ENCODE measurements around the gene FXR2. TPM values are rescaled to one million over a fixed set of nuclear protein-coding genes. Genes with fewer than 3 reads are reported as not detected.

Gene FXR2
- total RNA-seq, 4 donors from 2014 or later: 6.2 to 37.8 (median 20.1) TPM

DNA sequence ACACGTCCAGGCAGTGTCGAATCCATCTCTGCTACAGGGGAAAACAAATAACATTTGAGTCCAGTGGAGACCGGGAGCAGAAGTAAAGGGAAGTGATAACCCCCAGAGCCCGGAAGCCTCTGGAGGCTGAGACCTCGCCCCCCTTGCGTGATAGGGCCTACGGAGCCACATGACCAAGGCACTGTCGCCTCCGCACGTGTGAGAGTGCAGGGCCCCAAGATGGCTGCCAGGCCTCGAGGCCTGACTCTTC lies 42.4 kb downstream of the FXR2 start:
- Histone ChIP-seq H3K27me3 (no peaks in the 10 kb centered on the region), H3K36me3 (no peaks in the 10 kb centered on the region)
- intact Hi-C loops (cut with DNase I; ENCODE audit: low total_unique reads): no loop called here

DNA sequence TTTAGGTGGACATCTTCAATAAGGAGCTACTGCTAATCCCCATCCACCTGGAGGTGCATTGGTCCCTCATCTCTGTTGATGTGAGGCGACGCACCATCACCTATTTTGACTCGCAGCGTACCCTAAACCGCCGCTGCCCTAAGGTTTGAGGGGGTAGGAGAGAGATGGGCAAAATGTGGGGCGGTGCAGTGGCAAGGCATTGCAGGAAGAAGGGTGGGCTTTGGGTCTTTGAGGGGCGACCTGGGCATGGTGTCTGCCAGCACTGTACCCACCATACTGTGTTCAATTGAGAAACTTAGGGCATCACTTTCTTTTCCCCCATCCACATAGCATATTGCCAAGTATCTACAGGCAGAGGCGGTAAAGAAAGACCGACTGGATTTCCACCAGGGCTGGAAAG lies 44.3 kb downstream of the FXR2 start:
- no peak for TF ChIP-seq POLR2A (IDR thresholded peaks at IDR 0.05)
- TF ChIP-seq, protein P1, sequence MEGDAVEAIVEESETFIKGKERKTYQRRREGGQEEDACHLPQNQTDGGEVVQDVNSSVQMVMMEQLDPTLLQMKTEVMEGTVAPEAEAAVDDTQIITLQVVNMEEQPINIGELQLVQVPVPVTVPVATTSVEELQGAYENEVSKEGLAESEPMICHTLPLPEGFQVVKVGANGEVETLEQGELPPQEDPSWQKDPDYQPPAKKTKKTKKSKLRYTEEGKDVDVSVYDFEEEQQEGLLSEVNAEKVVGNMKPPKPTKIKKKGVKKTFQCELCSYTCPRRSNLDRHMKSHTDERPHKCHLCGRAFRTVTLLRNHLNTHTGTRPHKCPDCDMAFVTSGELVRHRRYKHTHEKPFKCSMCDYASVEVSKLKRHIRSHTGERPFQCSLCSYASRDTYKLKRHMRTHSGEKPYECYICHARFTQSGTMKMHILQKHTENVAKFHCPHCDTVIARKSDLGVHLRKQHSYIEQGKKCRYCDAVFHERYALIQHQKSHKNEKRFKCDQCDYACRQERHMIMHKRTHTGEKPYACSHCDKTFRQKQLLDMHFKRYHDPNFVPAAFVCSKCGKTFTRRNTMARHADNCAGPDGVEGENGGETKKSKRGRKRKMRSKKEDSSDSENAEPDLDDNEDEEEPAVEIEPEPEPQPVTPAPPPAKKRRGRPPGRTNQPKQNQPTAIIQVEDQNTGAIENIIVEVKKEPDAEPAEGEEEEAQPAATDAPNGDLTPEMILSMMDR (IDR thresholded peaks at IDR 0.05): no peak
- Histone ChIP-seq H3K9me3 (no peaks in the 10 kb centered on the region), H3K27me3 (no peaks in the 10 kb centered on the region), H3K4me1 (peaks cover 0 to 6% of the 10 kb centered on the region in 2 donors), H3K27ac (no peak overlapping the region), H3K4me3 (no peak overlapping the region), H3K36me3 (no peaks in the 10 kb centered on the region)
- DNase-seq: no peak
- intact Hi-C loops (cut with DNase I; ENCODE audit: low total_unique reads): no loop called here

More for the DNA sequence above, 42.4 kb downstream of the FXR2 start:
- Histone ChIP-seq H3K4me1 (peaks cover 0 to 6% of the 10 kb centered on the region in 2 donors), H3K9me3 (no peaks in the 10 kb centered on the region), H3K27ac (peak overlapping the region; percentile 77 to 90), H3K4me3 (peak overlapping the region; percentile 40 to 100)
- no peak for DNase-seq
- TF ChIP-seq, protein P1 (IDR thresholded peaks at IDR 0.05): no peak
- no peak for TF ChIP-seq POLR2A (IDR thresholded peaks at IDR 0.05)

DNA sequence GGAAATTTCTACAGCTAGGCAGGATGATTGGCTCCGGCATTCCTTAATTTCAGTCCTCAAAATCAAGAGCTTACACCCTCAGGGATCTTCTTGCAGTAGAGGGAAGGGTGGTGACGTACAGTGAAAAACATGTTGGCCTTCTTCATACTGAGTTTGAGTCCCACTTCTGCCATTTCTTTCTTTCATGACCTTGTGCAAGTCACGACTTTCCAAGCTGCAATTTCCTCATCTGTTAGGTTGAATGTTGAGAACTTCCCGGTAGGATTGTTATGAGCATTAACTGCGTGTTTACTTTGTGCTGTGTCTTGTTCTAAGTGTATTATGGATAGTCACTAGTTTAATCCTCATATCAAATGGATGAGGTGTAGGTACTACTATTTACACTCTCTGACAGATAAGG lies 45.1 kb downstream of the FXR2 start:
- H3K36me3 ChIP-seq: no peaks in the 10 kb centered on the region
- intact Hi-C loops (cut with DNase I; ENCODE audit: low total_unique reads): no loop called here
- DNase-seq: no peak
- H3K4me3 ChIP-seq: no peak overlapping the region
- no peaks in the 10 kb centered on the region for H3K9me3 ChIP-seq
- no peaks in the 10 kb centered on the region for H3K27me3 ChIP-seq
- TF ChIP-seq POLR2A (IDR thresholded peaks at IDR 0.05): no peak
- TF ChIP-seq, protein P1 (IDR thresholded peaks at IDR 0.05): no peak
- peaks cover 0 to 6% of the 10 kb centered on the region in 2 donors for H3K4me1 ChIP-seq
- no peak overlapping the region for H3K27ac ChIP-seq

GRCh38 chr17:7563115-7563869 lies 51.4 kb downstream of the FXR2 start:
- Histone ChIP-seq H3K4me1 (peaks cover 22 to 34% of the 10 kb centered on the region in 2 donors), H3K36me3 (no peaks in the 10 kb centered on the region), H3K27ac (no peak overlapping the region), H3K4me3 (peak overlapping the region in 1 of 2 donors; percentile 79), H3K9me3 (no peaks in the 10 kb centered on the region), H3K27me3 (no peaks in the 10 kb centered on the region)
- DNase-seq: no peak
- TF ChIP-seq POLR2A (IDR thresholded peaks at IDR 0.05): no peak
- intact Hi-C loops (cut with DNase I; ENCODE audit: low total_unique reads): no loop called here

GRCh38 chr17:7562208-7562605 lies 52.5 kb downstream of the FXR2 start:
- Histone ChIP-seq H3K27me3 (no peaks in the 10 kb centered on the region), H3K27ac (peak overlapping the region; percentile 92 to 98), H3K4me3 (peak overlapping the region; percentile 72 to 79), H3K9me3 (no peaks in the 10 kb centered on the region), H3K4me1 (peaks cover 29 to 42% of the 10 kb centered on the region in 2 donors), H3K36me3 (no peaks in the 10 kb centered on the region)
- DNase-seq: no peak
- intact Hi-C loops (cut with DNase I; ENCODE audit: low total_unique reads): no loop called here
- TF ChIP-seq, protein P1 (IDR thresholded peaks at IDR 0.05): no peak
- no peak for TF ChIP-seq POLR2A (IDR thresholded peaks at IDR 0.05)
